Measurements from ENCODE around the gene RTP1.
"Not testable (repeated sequence)": the region's sequence is repeated elsewhere in the genome, so short reads cannot be mapped to it uniquely, and the experiment has no call there.

Gene RTP1

GRCh38 chr3:187198490-187198889 lies 1.2 kb downstream of the RTP1 start:
- DNase-seq (ENCODE audit: low spot score) = no peak

DNA sequence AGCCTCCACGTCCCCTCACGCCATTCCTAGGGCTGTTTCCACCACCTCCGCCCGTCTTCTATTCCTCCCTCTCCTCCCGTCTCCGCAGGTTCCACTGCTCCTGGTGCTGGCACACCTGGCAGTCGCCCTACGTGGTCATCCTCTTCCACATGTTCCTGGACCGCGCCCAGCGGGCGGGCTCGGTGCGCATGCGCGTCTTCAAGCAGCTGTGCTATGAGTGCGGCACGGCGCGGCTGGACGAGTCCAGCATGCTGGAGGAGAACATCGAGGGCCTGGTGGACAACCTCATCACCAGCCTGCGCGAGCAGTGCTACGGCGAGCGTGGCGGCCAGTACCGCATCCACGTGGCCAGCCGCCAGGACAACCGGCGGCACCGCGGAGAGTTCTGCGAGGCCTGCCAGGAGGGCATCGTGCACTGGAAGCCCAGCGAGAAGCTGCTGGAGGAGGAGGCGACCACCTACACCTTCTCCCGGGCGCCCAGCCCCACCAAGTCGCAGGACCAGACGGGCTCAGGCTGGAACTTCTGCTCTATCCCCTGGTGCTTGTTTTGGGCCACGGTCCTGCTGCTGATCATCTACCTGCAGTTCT lies 2.3 kb downstream of the RTP1 start:
- DNase-seq (ENCODE audit: low spot score) = not testable (repeated sequence)

- no peak for DNase-seq (ENCODE audit: low spot score)
Measured at GRCh38 chr3:187205683-187206082, 8.4 kb downstream of the RTP1 start.

DNA sequence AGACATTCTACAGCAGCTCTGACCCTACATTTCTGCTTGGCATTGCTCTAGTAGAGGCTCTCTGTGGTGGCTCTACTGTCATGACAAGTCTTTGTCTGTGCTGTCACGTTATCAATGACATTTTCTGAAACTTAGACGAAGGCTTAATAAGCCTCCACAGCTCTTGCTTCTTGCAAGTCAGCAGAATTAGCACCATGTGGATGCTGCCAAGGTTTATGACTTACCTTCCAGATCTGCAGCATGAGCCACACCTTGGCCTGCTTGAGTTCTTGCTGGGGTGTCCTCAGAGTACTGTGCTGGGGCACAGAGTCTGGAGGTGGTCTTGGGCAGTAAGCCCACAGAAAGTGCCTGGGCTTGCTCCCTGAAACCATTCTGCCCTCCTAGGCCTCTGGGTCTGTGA lies 9.8 kb downstream of the RTP1 start:
- no peak for DNase-seq (ENCODE audit: low spot score)

DNA sequence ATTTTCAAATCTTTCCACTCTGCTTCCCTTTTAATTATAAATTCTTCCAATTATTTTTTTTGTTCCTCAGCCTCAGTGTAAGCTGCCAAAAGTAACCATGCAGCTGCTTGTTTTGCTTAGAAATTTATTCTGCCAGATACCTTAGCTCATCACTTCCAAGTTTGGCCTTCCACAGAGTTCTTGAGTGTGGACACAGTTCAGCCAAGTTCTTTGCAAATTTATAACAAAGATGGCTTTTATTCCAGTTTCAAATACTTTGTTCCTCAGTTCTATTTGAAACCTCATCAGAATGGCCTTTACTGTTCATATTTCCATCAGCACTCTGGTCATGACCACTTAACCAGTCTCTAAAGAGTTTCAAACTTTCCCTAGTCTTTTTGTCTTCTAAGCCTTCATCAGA lies 10.3 kb downstream of the RTP1 start:
- DNase-seq (ENCODE audit: low spot score) = no peak

DNA sequence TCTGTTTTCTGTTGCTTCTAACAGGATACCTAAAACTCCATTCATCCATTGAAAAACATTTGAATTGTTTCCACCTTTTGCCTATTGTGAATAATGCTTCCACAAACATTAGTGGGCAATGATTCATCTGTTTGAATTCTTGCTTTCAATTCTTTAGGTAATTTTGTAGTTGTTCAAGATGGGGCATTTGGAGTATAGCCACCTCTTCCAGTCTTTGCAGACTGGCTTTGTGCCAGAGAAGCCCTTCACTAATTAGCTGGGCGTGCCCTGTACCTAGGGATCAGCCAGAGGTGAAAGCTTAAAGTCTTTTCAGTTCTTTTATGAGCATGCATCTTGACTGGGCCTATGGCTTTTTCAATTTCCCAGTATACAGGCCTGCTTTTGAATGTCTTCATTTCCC lies 10.9 kb downstream of the RTP1 start:
- DNase-seq (ENCODE audit: low spot score) = no peak

- no peak for DNase-seq (ENCODE audit: low spot score)
Measured at GRCh38 chr3:187209491-187209890, 12.2 kb downstream of the RTP1 start.

GRCh38 chr3:187210091-187210490 lies 12.8 kb downstream of the RTP1 start:
- DNase-seq (ENCODE audit: low spot score) = no peak

DNA sequence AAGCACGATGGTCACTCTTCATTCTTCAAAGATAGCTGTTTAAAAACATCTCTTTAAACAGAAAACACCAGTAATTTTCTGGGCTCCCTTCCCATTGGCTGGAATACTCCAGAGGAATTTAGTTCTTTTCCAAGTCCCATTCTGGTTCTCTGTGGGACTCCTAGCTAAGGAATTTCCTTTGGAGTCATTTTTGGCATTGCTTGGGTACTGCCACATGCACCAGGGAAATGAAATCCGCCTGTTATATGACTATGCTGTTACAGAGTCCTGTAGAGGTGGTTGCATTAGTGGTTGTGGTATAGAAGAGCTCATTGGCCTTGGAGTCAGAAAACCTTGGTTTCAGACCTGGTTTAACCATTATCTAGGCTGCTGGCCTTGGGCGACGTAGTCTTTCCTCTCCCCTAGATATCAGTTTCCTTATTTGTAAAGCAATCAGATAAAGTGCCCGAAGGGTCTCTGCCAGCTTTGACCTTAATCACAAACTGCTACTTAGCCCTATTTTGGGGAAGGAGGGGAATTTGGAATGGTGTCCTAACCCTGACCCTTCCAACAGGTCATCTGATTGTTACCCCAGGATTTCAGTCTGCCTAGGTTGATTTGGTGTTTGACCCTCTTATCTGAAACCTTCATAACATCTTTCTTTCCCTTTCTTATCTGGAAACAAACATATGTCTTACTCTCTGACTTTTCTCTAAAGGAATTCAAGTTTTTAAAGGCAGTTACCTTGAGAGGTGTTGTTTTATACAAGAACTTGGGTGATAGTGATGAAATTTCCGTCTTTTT lies 13.4 kb downstream of the RTP1 start:
- peak; percentile 50 for DNase-seq (ENCODE audit: low spot score)

- no peak for DNase-seq (ENCODE audit: low spot score)
Measured at GRCh38 chr3:187211532-187212195, 14.4 kb downstream of the RTP1 start.

DNA sequence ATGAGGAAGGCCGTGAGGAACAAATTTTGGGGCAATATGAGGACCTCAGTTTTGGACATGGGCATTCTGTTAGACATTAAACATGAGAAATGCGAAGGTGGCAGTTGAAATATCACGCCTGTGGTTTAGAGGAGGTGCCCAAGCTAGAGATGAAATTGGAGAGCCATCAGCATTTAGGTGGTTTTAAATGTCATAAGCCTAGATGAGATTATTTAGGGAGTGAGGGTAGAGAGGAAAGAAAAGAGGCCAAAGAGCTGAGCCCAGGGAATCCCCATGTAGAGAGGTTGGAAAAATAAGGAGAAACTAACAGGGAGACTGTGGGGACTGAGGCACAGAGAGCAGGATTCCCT lies 14.9 kb downstream of the RTP1 start:
- no peak for DNase-seq (ENCODE audit: low spot score)

DNA sequence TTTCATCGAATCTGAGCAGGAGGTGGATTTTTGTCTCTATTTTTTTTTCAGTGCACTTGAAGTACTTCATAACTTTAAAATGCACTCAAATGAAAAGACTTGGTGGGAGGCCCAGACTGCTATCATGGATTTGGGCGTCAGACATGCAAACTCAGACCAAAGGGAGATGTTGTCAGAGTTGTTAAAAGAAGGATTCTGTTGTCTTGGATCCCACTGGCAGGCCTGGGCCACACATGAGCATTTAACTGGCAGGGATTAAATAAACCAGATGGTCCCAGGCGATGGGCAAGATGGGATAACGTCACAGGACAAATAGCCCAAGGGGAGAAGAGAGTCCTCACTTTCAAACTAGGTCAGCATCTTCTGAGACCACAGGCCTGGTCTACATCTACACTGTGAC lies 15.4 kb downstream of the RTP1 start:
- DNase-seq (ENCODE audit: low spot score) = no peak

GRCh38 chr3:187213616-187214015 lies 16.3 kb downstream of the RTP1 start:
- DNase-seq (ENCODE audit: low spot score) = no peak

GRCh38 chr3:187215460-187215859 lies 18.2 kb downstream of the RTP1 start:
- no peak for DNase-seq (ENCODE audit: low spot score)

- no peak for DNase-seq (ENCODE audit: low spot score)
Measured at GRCh38 chr3:187222801-187223200, 25.5 kb downstream of the RTP1 start.

DNA sequence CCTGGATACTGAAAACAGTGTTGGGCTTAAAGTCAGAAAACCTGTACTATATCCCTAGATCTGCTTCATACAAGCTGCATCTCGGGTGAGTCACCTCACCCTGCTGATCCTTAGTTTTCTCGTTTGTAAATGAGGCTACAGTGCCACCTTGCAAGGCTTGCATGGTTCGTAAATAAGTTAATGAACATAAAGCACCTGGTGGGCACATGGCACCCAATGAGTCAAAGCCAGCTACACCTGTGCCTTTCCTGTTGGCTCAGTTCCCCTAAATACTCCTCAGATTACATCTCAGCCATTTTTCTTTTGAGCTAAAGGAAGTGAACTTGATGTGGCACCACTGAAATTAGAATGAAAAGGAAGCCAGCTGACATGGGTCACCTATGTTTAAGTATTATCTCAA lies 26.5 kb downstream of the RTP1 start:
- DNase-seq (ENCODE audit: low spot score) = no peak

DNA sequence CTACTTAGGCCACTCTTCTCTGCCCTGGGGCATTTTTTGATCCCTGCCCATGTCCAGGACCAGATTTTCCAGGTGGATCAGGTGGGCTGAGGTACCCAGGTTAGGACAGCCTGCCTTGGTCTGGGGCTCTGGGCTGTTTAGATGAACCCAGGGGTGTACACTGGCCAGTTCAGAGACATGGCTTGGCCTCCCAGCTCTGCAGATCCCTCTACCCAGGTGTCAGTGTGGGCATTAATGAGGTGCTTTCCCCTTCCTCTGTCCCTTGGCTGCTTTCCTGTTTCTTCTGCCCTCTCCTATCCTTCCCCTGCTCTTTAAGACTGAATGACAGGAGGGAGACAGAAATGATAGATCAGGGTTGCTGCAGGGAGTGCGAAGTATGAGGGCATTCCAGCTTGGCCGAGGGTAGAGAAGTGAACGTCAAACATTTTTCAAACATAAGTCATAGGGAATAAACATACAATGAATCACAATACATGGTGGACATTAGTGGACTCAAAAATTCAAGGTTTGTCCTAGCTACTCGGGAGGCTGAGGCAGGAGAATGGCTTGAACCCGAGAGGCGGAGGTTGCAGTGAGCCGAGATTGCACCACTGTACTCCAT lies 30.5 kb downstream of the RTP1 start:
- no peak for DNase-seq (ENCODE audit: low spot score)

DNA sequence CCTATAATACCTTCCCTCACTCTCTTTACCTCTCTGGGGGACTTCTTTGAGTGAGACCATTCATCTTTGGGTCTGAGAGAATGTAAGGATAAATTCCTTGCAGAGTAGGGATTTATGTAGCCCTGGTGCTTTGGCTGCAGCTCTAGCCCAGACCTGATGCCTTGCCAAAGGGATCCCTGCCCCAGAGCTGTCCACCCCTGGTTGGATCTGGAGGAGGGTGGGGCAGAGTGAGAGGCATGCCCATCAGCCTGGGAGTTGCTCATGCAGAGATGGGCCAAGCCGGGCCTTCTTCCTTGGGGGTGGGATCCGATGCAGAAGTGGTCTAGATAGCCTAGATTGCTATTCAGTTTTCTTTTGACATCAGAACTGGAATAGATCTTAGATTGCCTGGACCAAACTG lies 31.5 kb downstream of the RTP1 start:
- no peak for DNase-seq (ENCODE audit: low spot score)

GRCh38 chr3:187230011-187230410 lies 32.7 kb downstream of the RTP1 start:
- DNase-seq (ENCODE audit: low spot score) = no peak

GRCh38 chr3:187236962-187237361 lies 39.7 kb downstream of the RTP1 start:
- no peak for DNase-seq (ENCODE audit: low spot score)

DNA sequence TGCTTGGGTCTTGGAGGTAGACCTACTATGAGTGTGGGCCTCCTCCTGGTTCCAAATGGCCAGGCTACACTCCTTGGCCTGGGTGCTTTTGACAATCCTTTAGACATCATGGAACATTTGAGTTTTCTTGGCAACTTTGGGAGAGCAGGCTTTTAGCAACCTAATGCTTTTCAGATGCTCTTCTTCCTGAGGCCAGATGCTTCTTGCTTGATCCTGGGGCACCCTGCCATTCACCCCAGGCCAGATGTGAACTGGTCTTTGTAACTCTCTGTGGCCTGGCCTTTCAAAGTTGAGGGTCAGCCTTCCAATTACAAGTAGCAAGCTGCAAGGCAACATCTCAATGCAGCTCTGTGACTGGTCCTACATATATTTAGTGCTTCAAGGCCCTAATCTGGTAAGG lies 40.5 kb downstream of the RTP1 start:
- no peak for DNase-seq (ENCODE audit: low spot score)

DNA sequence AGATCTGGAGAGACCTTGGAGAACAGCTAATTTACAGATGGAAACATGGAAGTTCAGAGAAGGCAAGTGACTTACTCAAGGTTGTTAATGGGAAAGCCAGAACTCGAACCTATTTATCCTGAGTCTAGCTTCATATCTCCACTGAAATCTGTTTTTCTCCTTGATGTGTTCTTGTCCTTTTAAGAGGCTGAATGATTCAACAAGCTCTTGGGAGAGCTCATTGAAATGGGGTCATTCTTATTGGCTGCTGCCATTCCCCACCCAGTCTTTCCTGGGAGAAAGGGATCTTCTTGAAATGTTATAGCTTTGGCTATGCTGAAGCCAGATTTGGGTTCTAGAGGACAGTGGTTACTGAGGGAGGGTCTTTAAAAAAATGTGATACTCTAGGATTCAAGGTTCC lies 41.0 kb downstream of the RTP1 start:
- DNase-seq (ENCODE audit: low spot score) = no peak

DNA sequence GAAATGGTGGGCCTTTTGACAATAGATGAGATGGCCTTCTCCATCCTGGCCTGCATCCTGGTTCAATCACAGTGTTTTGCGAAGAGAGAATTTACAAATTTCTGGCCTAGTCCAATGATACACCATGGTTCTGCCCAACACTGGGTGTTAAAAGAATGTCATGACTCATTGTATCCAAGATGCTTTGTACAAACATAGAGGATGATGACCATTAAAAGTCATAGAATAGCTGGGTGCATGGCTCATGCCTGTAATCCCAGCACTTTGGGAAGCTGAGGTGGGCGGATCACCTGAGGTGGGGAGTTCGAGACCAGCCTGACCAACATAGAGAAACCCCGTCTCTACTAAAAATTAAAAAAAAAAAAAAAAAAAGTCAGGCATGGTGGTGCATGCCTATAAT lies 41.5 kb downstream of the RTP1 start:
- DNase-seq (ENCODE audit: low spot score) = not testable (repeated sequence)

Measured in putamen (tissue), 1 donor.